GM12872 (cell line): ENCODE data around the gene TMEM147.

Experiments used
- TF ChIP-seq, protein P1 (sequence below): IDR thresholded peaks from 3 replicates; pipeline ENCODE4 v1.5.1; 2011; ENCODE audit warnings: low read depth, mild to moderate bottlenecking, low read length, moderate library complexity; ENCODE audit not compliant: insufficient read depth

Gene TMEM147

GRCh38 chr19:35551091-35551810 is 5.8 kb downstream of the TMEM147 start:
- TF ChIP-seq, protein P1, sequence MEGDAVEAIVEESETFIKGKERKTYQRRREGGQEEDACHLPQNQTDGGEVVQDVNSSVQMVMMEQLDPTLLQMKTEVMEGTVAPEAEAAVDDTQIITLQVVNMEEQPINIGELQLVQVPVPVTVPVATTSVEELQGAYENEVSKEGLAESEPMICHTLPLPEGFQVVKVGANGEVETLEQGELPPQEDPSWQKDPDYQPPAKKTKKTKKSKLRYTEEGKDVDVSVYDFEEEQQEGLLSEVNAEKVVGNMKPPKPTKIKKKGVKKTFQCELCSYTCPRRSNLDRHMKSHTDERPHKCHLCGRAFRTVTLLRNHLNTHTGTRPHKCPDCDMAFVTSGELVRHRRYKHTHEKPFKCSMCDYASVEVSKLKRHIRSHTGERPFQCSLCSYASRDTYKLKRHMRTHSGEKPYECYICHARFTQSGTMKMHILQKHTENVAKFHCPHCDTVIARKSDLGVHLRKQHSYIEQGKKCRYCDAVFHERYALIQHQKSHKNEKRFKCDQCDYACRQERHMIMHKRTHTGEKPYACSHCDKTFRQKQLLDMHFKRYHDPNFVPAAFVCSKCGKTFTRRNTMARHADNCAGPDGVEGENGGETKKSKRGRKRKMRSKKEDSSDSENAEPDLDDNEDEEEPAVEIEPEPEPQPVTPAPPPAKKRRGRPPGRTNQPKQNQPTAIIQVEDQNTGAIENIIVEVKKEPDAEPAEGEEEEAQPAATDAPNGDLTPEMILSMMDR: no peak

DNA sequence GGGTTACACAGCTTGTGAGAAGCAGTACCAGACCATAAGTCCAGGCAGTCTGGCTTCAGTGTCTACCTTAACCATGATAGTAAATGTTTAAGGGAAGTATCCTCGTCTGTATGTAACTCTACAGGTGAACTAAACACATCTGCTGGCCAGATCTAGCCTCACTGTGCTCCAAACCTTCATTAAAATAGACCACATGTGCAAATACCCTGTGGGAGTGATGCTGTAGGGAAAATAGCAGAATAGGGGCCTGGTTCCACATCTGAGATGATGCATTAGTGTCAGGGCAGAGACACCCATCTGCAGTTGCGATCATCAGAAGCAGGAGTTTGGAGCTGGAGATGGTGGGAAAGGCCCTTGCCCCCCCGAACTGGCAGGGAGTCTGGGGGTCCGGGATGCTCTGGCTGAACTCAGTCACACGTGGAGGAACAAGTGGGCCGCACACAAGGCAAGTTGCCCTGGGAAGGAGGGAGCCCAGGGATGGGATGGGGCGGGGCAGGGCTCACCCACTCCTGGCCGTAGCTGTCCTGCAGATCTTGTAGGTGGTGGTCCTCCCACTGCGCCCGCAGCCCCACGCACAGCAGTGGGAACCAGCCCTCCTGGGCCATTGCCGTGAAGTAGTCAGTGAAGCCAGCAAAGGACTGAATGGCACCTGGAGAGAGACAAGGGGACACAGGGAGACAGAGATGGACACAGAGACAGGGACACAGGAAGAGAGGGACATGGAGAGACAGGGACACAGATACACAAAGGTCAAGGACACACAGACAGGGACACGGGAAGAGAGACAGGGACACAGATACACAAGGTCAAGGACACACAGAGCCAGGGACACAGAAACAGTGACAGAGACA is 7.3 kb downstream of the TMEM147 start:
- TF ChIP-seq, protein P1: no peak

GRCh38 chr19:35553385-35554000 is 8.1 kb downstream of the TMEM147 start:
- TF ChIP-seq, protein P1: no peak

GRCh38 chr19:35554076-35554475 is 8.7 kb downstream of the TMEM147 start:
- TF ChIP-seq, protein P1: no peak

DNA sequence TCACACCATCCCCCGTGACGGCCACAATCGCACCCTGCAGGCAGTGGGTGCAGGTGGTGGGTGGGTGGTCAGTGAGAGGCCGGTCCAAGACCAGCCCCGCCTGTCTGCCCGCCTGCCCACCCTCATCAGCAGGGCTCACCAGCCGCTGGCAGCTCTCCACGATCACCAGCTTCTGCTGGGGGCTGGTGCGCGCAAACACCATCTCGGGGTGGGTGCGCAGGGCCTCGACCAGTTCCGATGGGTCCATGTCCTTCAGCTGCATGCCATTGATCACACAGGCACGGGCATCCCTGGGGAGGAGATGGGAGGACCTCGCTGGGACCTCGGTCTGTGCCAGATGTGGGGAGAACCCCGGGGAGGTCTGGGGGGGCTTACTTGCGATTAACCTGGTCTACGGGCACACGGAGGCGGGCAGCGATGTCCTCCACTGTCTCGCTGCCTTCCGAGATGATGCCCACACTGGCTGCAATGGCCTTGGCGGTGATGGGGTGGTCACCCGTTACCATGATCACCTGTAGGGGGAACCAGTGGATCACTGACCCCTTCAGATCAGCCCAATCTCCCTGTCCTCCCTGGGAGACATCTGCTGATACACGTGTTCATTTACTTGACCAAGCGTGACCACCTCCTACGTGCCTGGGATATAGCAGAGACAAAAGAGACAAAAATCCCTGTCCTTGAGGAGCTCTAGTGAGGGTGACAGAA is 10.0 kb downstream of the TMEM147 start:
- TF ChIP-seq, protein P1: peak; percentile 43

DNA sequence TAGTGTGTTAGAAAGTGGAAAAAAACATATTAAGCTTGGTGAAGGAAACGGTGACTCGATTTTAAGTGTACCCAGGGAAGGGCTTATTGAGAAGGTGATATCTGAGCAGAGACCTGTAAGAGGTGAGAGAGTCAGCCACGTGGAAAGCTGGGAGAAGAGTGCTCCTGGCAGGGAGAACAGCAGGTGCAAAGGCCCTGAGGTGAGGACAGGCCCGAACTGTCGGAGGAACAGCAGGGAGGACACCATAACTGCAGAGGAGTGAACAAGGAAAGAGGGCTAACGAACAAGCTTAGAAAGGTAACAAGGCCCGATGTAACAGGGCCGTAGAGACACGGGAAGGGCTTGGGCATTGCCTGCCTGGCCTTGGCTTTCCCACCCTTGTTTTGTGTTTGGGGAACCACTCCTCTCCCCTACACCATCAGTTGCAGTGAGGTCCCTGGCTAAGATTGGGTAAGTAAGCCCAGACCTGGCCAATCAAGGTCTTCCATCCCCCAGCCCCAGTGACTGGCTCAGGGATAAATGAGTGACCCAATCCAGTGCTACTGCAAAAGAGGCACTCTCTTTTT is 10.7 kb downstream of the TMEM147 start:
- TF ChIP-seq, protein P1: no peak
